HG03066 (cell line): ENCODE data around the gene CLIP4.

ENCODE experiments used
- ATAC-seq: cut with Tn5 transposase; IDR thresholded peaks from one replicate; pipeline ENCODE4 v1.9.1; 2021; ENCODE audit warnings: low read depth; ENCODE audit not compliant: unreplicated experiment

The CLIP4 gene

DNA sequence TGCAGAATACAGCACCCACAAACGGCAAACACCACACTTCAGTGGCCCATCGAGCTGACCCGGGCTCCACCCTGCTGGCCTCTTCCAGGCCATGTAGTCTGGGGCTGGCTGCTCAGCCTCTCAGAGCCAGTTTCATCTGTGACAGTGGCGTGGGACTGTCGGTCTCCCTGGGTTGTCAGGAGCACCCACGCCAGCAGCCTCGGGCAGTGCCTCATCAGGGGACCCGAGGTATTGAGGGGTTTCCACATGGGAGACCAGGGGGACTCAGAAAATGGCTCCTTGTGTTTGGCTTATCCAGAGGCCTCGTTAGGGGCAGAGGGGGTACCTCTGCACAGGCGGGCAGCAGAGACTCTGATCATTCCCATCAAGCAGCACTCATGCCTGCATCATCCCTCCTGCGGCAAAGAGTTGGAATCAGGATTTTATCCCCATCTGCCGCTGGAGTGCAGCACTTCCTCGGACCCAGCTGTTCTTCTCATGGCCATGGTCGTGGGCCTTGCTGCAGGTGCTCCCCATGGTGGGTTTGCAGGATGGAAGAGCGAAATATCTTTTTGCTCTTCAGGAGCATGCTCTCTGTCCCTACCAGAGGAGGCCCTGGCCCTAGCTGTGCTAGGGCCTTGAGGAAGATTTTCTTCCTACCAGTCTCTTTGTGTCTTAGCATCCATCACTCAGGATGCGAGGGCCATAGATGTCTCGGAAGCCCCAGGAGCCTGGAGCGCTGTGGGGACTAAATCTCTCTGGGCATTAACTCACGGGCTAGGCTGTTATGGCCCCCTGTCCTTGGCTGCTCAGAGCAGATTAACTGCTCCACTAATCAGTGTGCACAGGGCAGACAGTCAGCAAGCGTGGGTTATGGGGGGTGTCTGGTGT is 100.8 kb downstream of the CLIP4 start:
- no peak for ATAC-seq

DNA sequence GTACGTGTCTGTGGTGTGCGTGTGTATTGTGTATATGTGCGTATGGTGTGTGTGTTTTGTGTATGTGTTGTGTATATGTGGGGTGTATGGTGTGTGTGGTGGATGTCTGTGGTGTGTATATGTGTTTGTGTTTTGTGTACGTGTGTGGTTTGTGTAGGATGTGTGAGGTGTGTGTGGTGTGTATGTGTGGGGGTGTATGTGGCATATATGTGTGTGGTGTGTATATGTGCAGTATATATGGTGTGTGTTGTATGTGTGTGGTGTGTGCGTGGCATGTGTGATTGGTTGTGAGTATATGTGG is 101.3 kb downstream of the CLIP4 start:
- ATAC-seq, result no peak

DNA sequence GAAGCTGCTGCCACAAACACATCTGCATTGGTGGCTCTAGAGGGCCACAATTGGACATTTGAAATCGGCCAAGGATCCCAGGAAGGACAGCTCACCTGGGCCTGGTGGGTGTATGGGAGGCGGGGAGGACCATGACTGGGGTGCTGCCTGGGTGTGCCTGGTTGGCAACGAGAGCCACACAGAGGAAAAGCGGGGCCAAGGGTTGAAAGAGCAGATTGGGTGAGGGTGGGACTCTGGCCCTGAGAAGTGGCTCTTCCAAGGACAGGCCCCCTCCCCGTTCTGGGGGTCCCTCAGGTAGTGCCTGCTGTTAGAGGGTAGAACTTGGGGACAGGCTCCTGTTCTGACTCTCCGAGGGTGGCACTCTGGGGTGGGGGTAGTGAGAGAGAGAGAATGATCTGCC is 102.9 kb downstream of the CLIP4 start:
- ATAC-seq, result no peak

DNA sequence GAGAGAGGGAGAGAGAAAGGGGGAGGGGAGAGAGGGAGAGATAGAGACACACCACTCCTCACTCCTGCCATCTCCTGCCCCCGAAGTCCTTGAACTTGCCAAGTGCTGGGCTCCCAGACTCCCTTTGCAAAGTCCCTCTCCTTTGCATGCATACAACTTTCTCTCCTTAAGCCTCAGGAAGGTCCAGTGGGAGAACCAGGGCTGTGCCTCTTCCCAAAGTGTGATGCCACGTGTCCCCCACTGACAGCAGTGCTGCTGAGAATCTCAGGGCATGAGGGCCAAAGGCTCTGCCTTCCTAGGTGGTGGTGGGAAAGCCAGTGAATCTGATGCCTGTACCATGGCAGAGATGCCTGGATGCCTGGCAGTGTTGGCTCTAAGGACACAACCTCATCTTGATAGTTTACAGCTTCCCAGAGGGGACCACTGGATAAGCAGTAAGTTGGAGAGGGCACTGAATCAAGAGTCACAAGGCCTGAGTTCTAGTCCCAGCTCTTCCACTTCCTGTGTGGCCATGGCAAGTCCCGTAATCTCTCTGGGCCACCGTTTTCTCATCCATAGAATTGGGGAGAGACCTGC is 103.4 kb downstream of the CLIP4 start:
- no peak for ATAC-seq

DNA sequence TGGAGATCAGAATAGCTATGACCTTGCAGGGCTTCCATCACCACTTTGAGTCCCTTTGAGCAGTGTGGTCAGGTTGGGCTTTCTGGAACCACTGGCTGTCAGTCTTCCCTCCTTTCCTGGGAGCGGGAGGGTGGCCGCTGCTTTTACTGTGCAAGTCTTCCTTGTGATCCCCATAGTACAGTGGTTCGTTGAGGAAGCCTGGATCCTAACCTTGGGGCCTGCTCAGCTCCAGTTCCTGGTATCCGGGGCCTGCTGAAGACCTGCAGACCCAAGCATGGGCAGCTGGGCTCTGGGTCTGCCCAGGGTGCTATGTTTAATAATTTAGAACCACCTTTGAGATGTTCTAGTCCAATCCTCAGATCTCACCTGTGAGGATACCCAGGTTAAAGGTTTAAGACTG is 104.2 kb downstream of the CLIP4 start:
- no peak for ATAC-seq

DNA sequence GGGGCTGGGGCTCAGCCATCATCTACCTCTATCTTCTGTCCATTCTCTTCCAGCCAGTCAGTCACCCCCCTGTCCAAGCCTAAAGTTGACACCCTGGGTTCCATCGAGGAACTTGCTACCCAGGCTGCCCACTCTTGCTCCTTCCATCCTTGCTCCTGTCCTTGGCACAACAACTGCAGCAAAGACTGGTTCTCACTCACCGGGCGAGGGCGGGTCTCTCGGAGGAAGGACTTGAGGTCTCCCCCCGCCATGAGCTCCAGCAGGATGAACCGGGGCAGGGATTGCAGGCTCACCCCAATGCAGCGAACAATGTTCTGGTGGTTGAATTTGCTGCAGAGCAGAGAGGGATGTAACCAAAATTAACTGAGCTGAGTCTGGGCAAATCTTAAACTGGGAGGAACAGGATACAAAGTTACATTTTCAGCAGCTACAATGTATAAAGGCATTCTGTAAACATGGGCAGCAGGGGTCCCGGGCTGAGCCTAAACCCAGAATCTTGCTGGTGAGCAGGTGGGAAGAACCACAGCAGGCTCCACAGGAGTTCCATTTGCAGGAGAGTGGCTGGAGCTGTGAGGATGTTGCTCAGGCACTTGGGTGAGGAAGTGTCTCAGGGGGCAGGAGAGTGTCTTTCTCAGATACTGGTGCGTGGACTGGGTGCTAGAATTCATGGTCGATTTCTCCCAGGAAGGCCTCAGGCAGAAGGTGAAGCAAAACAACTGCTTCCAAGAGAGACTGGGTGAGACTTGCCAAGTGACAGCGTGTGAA is 105.5 kb downstream of the CLIP4 start:
- no peak for ATAC-seq

DNA sequence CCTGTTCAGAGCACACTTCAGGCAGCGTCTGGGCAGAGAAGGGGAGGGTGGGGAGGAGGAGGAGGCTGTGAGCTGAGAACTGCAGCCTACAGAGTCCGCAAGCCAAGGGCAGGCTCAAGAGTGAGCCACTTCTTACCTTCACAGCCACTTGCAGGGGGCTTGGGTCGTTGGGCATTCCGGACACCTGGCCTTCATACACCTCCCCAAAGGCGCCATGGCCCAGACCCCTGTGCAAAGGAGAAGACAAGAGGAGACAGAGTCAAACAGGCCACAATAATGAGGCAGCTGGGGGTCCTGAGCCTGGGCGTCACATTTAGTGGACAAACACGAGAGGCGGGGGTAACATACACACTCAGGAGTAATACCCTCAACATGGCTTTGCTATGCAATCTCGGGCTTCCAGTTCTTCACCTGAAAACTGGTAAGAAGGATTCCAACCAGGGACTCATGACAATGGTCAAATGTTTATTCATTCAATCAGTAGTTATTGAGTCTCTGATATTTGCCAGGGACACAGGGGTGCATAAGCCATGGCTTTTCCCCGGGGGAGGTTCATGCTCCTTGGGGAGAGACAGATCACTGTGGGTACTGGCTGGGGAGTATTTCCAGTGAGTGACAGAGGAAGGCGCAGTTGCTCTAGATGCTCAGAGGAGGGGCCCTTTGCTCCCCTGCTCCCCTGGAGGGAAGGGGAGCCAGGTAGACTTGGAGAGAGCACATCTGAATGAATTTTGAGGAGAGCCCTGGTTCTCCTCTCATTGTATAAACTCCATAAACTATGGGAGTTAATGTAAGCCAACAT is 107.4 kb downstream of the CLIP4 start:
- ATAC-seq, result no peak

DNA sequence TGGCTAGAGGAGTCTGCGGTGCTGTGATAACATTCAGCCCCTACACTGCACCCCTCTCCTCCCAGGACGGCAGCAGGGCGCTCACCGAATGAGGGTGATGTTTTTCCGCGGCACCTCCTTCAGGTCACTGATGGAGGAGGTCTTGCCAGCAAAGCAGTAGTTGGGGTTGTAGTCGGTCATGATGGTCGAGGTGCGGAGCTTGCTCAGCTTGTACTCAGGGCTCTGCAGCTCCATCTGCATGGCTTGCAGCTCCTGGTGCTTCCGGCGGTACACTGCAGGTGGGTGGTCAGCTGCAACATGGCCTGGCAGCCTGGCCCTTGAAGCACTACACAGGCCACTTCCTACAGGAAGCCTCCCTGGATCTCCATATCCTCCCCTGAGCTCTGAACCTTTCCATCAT is 108.0 kb downstream of the CLIP4 start:
- no peak for ATAC-seq

DNA sequence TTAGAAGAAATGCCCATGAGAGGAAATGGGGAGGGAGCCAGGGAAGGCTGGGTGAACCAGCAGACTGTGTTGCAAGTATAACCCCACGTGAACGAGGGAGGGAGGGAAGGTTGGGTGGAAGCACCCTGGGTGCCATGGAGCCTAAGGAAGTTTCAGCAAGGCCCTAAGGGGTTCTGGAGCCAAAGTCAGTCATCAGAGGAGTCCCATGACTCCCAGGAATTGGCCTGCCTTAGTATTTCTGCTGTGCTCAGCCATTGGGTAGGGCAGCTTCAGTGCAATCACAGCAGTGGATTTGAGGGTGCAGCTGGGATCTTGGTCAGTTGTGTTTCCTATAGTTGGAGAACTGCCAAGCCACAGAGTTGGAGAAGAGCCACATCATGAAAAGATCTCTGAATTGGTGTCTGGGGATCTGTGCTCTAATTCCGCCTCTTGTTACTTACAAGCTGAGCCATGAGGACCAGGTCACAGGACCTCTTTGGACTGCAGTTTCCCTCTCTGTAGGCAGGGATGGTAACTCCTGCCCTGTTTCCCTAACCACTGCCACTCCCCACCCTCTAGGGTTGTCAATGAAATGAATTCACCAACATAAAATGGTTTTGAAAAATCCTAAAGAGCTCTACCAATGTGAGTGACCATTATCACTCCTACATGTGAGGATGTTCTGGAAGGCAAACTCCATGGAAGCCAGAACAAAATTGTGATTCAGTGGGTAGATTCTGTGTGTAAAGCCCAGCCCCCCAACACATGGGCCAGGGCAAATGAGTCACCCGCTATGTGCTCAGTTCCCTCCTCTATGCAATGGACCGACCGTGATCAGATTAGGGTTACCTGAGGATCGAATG is 108.9 kb downstream of the CLIP4 start:
- no peak for ATAC-seq

DNA sequence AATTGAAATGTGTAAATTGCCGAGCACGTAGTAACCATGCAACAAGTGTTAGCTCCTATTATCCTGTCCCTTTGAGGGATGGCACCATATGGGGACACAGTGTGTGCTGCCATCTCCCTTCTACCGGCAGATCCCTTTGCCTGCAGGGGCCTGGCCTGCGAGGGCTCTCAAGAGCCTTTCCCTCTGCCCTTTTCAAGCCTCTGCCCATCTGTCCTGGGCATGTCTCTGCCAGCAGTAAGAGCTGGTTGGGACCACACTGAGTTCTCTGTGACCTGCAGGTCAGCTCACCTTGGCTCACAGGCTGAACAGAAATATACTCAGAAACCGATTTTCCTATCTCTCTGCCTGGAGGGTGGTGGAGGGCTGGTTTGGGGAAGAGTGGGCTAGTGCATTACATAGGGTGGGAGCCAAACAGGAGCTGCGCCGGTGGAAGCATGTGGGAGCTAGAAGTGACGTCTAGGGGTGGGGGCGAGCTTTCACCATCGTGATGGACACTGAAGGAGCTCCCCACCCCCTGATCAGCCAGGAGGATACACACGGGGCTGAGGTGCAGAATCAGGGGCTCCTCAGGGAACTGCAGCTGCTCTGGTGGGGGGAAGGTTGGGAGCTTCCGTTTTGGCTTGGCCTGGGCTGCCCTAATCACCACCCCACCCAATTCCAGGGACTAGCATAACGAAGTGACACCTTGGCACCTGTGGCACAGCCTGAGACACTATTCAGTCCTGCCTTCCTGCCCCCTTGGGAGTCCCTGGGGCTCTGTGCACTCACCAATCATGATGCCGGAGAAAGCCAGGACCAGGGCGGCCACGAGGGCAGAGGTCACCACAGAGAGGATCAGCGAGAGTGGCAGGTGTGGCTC is 109.7 kb downstream of the CLIP4 start:
- no peak for ATAC-seq

DNA sequence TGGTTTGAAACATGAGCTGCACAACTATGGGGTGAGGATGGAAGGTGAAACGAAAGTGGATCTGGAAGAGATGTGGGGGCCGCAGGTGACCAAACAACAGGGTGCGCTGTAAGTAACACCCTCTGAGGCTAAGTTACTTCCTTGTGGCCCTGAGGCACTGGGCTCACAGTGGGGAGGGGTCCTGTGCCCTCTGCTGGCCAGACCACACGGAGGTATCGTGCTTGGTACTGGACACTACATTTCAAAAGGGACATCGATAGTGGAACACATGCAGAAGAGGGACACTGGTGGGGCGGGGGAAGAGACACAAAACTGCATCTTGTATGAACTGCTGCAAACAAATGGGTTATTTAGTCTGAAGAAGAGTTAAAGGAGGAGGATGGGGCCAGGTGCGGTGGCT is 110.6 kb downstream of the CLIP4 start:
- no peak for ATAC-seq

DNA sequence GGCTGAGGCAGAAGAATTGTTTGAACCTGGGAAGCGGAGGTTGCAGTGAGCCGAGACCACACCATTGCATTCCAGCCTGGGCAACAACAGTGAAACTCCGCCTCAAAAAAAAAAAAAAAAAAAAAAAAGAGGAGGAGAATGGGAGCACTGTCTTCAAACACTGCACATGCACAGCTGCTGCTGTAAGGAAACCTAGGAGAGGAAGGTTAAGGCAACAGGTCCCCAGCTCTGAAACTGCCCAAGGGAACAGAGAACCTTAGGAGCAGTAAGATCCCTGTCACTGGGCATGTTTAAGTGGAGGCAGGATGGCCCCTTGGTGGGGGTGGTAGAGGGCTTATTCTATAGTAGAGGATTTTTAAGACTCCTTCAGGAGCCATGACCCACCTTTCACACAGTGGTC is 111.2 kb downstream of the CLIP4 start:
- no peak for ATAC-seq

DNA sequence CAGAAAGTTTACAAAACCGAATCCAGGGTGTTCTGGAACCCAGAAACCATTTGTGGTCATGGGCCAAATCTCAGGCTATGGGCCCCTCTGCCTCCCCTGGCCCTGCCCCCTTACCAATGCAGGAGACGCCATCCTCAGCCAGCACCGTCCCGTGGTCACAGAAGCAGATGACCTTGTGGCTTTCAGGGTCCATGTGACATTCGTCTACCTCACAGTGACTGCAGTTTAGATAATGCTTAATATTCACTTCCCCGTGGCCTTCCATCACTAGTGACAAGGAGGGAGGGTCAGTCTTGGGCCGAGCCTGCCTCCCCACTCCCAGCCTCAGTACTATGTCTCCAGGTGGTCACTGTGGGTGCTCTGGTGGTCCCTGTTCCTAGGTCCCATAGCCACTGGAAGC is 111.6 kb downstream of the CLIP4 start:
- ATAC-seq, result no peak

DNA sequence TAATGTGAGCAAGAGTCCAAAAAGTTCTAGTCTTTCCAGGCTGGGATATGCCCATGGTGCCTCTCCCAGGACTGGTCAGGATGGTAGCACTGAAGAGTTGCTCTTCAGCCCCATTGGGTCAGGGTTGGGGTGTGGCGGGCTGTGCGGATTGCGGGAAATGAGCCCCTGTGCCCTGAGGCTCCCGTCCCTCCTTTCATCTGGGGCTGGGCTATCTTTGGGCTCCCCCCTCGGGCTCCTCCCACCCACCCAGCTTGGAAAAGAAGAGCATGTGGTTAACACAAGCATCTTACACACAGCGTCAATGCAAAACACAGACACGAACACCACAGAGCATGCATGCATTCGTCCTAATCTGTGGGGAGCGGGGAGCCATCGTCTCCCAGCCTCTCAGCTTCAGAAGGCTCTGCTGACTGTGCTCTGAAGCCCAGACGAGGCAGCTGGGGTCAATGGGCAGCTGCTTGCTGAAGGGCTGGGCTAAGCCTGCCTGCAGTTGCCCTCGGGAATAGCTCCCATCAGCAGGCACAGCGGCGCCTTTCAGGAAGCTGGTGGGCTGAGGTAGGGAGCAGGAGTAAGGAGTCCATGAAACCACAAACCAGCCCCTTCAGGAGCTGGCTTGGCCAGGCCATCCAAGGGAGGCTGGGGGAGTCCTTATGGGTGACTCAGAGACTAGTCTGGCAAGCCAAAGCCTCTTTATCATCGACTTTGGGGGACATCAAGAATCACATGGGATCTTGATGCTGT is 112.9 kb downstream of the CLIP4 start:
- ATAC-seq, result no peak

DNA sequence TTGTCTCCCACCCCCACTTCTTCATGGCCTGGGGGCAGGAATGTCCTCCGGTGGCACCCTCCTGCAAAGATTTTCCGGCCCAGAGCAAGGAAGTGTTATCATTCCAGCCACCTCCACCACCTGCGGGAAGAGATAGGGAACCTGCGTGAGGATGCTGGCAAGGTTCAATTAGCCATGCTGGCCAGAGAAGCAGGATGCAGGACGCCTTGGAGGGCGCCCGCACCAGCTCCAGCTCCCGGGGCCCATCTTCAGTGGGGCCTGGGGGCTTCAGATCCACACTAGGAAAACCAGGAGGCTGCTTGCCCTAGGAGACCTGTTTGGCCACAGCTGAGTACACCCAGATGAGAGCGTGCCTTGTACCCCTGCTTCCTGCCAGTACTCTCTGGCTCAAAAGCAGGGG is 113.7 kb downstream of the CLIP4 start:
- no peak for ATAC-seq

DNA sequence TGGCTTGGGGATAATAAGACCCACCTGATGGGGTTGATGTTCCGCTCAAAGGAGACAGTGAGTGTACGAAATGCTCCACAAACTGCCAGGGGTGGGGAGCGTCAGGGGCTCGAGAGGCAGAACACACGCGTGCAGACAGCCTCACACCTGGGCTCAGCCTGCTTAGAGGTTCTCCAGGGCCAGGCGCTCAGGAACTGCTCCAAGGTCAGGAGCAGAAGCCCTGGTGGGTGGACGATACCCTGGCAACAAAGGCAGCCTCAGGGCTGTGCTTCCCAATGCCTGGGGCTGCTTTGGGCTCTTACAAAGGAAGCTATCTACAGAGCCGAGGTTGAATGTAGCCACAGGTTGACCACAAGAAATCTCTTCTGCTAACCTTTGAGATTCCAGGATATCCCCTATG is 114.4 kb downstream of the CLIP4 start:
- no peak for ATAC-seq

DNA sequence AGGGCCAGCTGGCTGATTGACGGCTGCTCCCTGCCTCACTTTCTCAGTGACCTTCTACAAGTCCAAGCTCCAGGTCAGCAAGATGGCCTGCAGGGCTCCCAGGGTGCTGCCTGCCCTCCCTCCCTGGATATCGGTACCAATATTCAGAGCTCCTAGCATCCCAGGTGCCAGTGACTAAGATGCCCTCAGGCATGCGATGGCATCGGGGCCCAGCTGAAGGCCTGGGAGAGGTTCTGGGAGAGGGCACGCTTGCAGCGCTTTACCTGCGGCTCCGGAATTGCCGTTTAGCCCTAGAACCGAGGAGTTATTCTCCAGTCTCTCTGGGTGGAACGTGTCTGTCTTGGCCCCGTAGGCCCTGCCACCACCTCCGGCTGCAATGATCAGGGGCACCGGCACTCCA is 116.8 kb downstream of the CLIP4 start:
- no peak for ATAC-seq

DNA sequence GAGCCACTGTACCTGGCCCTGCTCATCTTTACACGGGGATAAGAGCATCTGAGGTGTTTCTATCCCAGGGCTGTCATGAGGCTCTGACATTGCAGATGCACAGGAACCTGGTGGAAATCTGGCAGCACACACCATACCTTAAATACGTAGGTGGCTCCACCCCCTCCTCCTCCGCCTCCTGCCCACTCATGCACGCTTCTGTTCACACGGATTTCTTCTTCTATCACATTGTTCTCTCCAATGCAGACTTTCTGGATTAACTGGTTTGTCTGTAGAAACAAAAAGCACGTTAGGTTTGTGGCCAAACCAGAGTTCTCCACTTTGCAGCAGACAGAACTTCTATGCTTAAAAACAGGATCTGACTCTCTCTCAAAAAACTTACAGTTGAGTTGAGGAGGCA is 118.2 kb downstream of the CLIP4 start:
- ATAC-seq, result no peak

DNA sequence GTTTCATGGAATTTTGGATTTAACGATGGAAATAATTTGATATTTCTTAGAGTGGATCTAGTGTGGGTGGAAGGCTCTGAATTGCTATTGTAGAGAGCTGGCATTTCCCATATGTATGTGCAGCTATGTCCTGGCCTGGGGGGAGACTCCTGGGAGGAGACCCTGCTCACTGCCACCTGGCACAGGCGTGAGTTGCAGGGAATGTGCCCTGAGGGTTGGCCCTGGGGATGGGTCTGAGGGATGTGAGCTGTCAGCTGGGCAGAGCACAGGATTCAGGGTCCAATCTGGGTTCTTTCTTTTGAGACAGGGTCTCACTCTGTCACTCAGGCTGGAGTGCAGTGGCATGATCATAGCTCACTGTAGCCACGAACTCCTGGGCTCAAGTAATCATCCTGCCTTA is 120.2 kb downstream of the CLIP4 start:
- no peak for ATAC-seq
